Fibroblast of mammary gland (primary cell): Measurements from ENCODE around the gene SLC18B1.

Experiments used
- DNase-seq: peaks from one replicate; pipeline ENCODE4 v3.0.0-alpha.2; 2010; ENCODE audit warnings: low read depth
- H3K4me3 ChIP-seq: 2 replicates; pipeline ENCODE4 v1.5.1; 2011; ENCODE audit warnings: low read depth, mild to moderate bottlenecking, low read length, moderate library complexity; ENCODE audit not compliant: control insufficient read depth
- CTCF ChIP-seq: conservative IDR thresholded peaks from 2 replicates; pipeline ENCODE4 v1.5.1; 2011; ENCODE audit warnings: low read depth, low read length, inconsistent platforms; ENCODE audit not compliant: control insufficient read depth, insufficient read depth

Gene SLC18B1

DNA sequence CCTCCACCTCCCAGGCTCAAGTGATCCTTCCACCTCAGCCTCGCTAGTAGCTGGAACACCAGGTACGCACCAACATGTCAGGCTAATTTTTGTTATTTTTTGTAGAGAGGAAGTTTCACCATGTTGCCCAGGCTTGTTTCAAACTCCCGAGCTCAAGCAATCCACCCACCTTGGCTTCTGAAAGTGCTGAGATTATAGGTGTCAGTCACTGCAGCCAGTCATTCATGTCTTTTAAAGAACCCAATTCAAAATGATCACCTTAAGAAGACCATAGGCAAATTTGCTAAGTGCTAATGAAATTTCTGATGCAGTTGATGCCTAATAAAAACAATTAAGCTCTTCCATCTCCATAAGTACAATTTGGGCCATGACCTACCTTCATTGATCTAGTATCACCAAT lies 38.2 kb downstream of the SLC18B1 start:
- no peak for DNase-seq
- no peak for TF ChIP-seq CTCF
- no peak overlapping the region for H3K4me3 ChIP-seq

GRCh38 chr6:132758689-132759088 lies 39.7 kb downstream of the SLC18B1 start:
- H3K4me3 ChIP-seq = no peak overlapping the region
- no peak for DNase-seq
- no peak for TF ChIP-seq CTCF

DNA sequence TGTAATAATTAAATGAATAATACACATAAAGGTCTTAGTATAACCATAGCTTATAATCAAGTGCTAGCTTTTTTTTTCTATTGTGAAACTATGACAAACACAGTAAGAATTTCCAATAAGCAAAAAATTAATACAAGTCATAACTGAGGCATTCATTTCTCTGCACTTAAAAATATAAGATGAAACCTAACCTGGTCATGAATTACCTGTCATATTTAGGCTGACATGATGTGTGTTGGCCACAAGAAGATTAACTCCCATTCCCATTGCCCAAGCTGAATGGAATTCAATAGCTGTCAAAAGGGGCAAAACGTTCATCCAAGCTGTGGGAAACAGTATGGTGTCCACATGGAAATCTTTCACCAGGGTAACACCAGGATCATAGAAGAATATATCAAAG lies 46.2 kb downstream of the SLC18B1 start:
- no peak overlapping the region for H3K4me3 ChIP-seq
- no peak for DNase-seq
- TF ChIP-seq CTCF = no peak

DNA sequence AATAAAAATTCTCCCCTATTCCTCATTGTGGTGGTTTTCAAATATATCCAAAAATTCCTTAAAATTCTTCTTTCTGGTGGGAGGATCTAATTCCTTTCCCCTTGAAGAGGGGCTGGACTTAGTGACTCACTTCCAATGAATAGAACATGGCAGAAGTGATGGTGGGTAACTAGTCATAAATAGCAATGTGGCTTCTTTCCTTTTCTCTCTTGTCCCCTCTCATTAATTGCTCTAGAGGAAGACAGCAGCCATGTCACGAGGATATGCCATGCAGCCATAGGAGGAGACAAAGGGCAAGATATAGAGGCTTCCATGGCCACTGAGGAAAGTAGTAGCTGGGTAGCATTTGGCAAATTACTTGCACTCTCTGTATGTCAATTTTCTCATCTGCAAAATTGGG lies 46.6 kb downstream of the SLC18B1 start:
- DNase-seq = no peak
- H3K4me3 ChIP-seq = no peak overlapping the region
- no peak for TF ChIP-seq CTCF

- H3K4me3 ChIP-seq = no peak overlapping the region
- no peak for DNase-seq
- TF ChIP-seq CTCF = no peak
These were observed 47.1 kb downstream of the SLC18B1 start for GRCh38 chr6:132751306-132751705.

DNA sequence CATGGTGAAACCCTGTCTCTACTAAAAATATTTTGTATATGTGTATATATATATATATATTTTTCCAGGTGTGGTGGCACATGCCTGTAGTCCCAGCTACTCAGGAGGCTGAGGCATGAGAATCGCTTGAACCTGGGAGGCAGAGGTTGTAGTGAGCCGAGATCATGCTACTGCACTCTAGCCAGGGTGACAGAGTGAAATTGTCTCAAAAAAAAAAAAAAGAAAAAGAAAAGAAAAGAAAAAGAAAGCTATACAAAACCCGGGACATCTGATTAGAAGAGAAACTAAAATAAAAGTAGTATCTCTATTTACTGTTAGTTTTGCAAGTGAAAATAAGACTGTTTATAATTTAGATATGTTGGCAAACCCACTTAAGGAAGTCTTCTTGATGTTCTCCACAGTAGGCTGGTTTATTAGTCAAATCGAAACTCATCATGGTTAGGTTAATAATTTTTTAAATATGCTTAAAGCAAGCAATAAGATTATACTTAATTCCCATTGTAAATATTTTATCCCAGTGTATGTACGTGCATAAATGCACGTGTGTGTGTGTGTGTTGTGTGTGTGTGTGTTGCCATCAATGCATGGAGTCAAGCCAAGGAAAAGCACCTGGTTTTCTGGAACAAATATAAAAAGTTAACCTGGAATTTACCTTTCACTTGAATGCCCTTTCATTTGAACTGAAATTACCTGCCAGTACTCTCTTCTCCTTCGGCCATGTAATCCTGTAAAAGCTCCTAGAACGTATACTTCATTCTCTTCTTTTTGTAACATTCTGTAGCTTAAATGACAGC lies 47.8 kb downstream of the SLC18B1 start:
- H3K4me3 ChIP-seq = no peak overlapping the region
- no peak for DNase-seq
- no peak for TF ChIP-seq CTCF
